H1 (cell line): Measurements from ENCODE around the gene CACNG4. TPM values are rescaled to one million over a fixed set of nuclear protein-coding genes. Genes with fewer than 3 reads are reported as not detected.

Source experiments
- CTCF ChIA-PET: fragments of 300-600 bp; sonication (Branson Sonifier 250); formaldehyde crosslinking; loops from one replicate; lab custom pipeline; 2021; ENCODE audit not compliant: partially characterized antibody; lab: Charles Lee
- POLR2A ChIA-PET: fragments of 300-600 bp; sonication (Branson Sonifier 250); formaldehyde crosslinking; loops from one replicate; lab custom pipeline; 2021; ENCODE audit warnings: inconsistent platforms; ENCODE audit not compliant: partially characterized antibody; lab: Charles Lee
- DNase-seq, 2 experiments: peaks; one replicate each; pipeline versions ENCODE4 v3.0.0 to v3.0.0-alpha.2; 2010 to 2022; ENCODE audit warnings: low spot score in 2 of 2, low read depth in 1 of 2, mixed read lengths in 1 of 2
- FAIRE-seq: peaks from 2 replicates; lab custom pipeline; 2011; peaks lifted over from hg19 to GRCh38; lab: Jason Lieb, UNC
- H2AFZ ChIP-seq: 2 replicates; pipeline ENCODE4 v1.8.1; 2012; ENCODE audit warnings: low read length, inconsistent platforms
- H2AK5ac ChIP-seq: 2 replicates; pipeline ENCODE4 v1.6.1; 2013; ENCODE audit warnings: low read depth, low read length
- H2BK120ac ChIP-seq: replicated peaks from 2 replicates; pipeline ENCODE3; 2013; ENCODE audit warnings: low read depth, low read length, inconsistent platforms
- H2BK12ac ChIP-seq: 2 replicates; pipeline ENCODE4 v1.6.1; 2013; ENCODE audit warnings: low read depth, low read length
- H2BK15ac ChIP-seq: 2 replicates; pipeline ENCODE4 v1.6.1; 2013; ENCODE audit warnings: low read length
- H2BK20ac ChIP-seq: 2 replicates; pipeline ENCODE4 v1.6.1; 2013; ENCODE audit warnings: low read length
- H2BK5ac ChIP-seq: 2 replicates; pipeline ENCODE4 v1.6.1; 2013; ENCODE audit warnings: low read depth, low read length
- H3K14ac ChIP-seq: 2 replicates; pipeline ENCODE4 v1.6.1; 2013; ENCODE audit warnings: inconsistent platforms; ENCODE audit not compliant: insufficient read length
- H3K18ac ChIP-seq: 2 replicates; pipeline ENCODE4 v1.6.1; 2013; ENCODE audit warnings: low read length; ENCODE audit errors: extremely low read depth
- H3K23ac ChIP-seq: 2 replicates; pipeline ENCODE4 v1.6.1; 2013; ENCODE audit warnings: inconsistent platforms; ENCODE audit not compliant: insufficient read length
- H3K23me2 ChIP-seq: 2 replicates; pipeline ENCODE4 v1.6.1; 2013; ENCODE audit warnings: low read depth, low read length
- H3K27ac ChIP-seq: 2 replicates; pipeline ENCODE4 v1.6.1; 2011; ENCODE audit warnings: low read depth, low read length, inconsistent platforms
- H3K27me3 ChIP-seq, 4 experiments: replicated peaks in 1 of 4; 1 replicate in 1 of 4; 2 replicates in 3 of 4; pipeline versions ENCODE4 v1.6.1 to v1.8.1; 2011 to 2013; ENCODE audit warnings: low read length in 3 of 4, mild to moderate bottlenecking in 3 of 4, inconsistent platforms in 2 of 4, mixed read lengths in 2 of 4, moderate library complexity in 1 of 4; ENCODE audit not compliant: control insufficient read depth in 3 of 4, insufficient read depth in 3 of 4; ENCODE audit errors: extremely low read depth in 1 of 4
- H3K36me3 ChIP-seq, 4 experiments: 2 replicates each; pipeline versions ENCODE4 v1.6.1 to v1.8.1; 2011 to 2013; ENCODE audit warnings: mild to moderate bottlenecking in 4 of 4, low read length in 3 of 4, moderate library complexity in 2 of 4, control low read depth in 1 of 4, inconsistent platforms in 1 of 4; ENCODE audit not compliant: insufficient read depth in 4 of 4, control insufficient read depth in 2 of 4
- H3K4ac ChIP-seq: replicated peaks from 2 replicates; pipeline ENCODE3; 2013; ENCODE audit warnings: low read length, low read depth, mixed read lengths, inconsistent platforms; ENCODE audit not compliant: insufficient read length
- H3K4me1 ChIP-seq, 4 experiments: replicated peaks in 1 of 4; 1 replicate in 1 of 4; 2 replicates in 3 of 4; pipeline versions ENCODE4 v1.6.1 to v1.8.1; 2011 to 2013; ENCODE audit warnings: low read length in 3 of 4, inconsistent platforms in 2 of 4, mixed read lengths in 1 of 4; ENCODE audit not compliant: insufficient read depth in 4 of 4, control insufficient read depth in 3 of 4
- H3K4me2 ChIP-seq, 2 experiments: 2 replicates each; pipeline versions ENCODE4 v1.6.1 to v1.8.1; 2011 to 2013; ENCODE audit warnings: low read depth in 2 of 2, low read length in 2 of 2, control low read depth in 1 of 2, inconsistent platforms in 1 of 2, mild to moderate bottlenecking in 1 of 2; ENCODE audit not compliant: insufficient read depth in 1 of 2
- H3K4me3 ChIP-seq, 4 experiments: fragments of 200-600, 300-600 bp in 1 of 4; sonication (generic), shearing (Covaris generic), sonication (Bioruptor Twin) in 1 of 4; 2 replicates each; pipeline versions ENCODE4 v1.5.1 to v1.8.1; 2011 to 2016; ENCODE audit warnings: low read length in 4 of 4, low read depth in 3 of 4, control low read depth in 2 of 4, inconsistent platforms in 2 of 4, mild to moderate bottlenecking in 2 of 4, mixed read lengths in 1 of 4, moderate library complexity in 1 of 4; ENCODE audit not compliant: insufficient read depth in 2 of 4; ENCODE audit errors: extremely low read depth in 1 of 4
- H3K56ac ChIP-seq: replicated peaks from 2 replicates; pipeline ENCODE3; 2013; ENCODE audit warnings: low read depth, mild to moderate bottlenecking, mixed read lengths, low read length, inconsistent platforms; ENCODE audit not compliant: insufficient read length
- H3K79me1 ChIP-seq: 2 replicates; pipeline ENCODE4 v1.6.1; 2013; ENCODE audit warnings: low read depth, low read length, control low read depth
- H3K79me2 ChIP-seq, 2 experiments: 2 replicates each; pipeline versions ENCODE4 v1.6.1 to v1.8.1; 2012 to 2013; ENCODE audit warnings: low read length in 2 of 2, mild to moderate bottlenecking in 2 of 2, inconsistent platforms in 1 of 2; ENCODE audit not compliant: insufficient read depth in 2 of 2, control insufficient read depth in 1 of 2
- H3K9ac ChIP-seq, 4 experiments: replicated peaks in 1 of 4; 1 replicate in 1 of 4; 2 replicates in 3 of 4; pipeline versions ENCODE4 v1.6.1 to v1.8.1; 2011 to 2013; ENCODE audit warnings: low read depth in 3 of 4, low read length in 3 of 4, control low read depth in 2 of 4, mild to moderate bottlenecking in 2 of 4, moderate library complexity in 2 of 4, inconsistent platforms in 1 of 4; ENCODE audit errors: extremely low read depth in 1 of 4
- H3K9me3 ChIP-seq, 2 experiments: 2 replicates each; pipeline versions ENCODE4 v1.6.1 to v1.8.1; 2012 to 2013; ENCODE audit warnings: mild to moderate bottlenecking in 2 of 2, moderate library complexity in 2 of 2, control low read depth in 1 of 2, inconsistent platforms in 1 of 2, low read depth in 1 of 2, low read length in 1 of 2, mixed read lengths in 1 of 2; ENCODE audit not compliant: insufficient read depth in 2 of 2
- H4K20me1 ChIP-seq, 2 experiments: replicated peaks in 1 of 2; 2 replicates each; pipeline versions ENCODE3 to v1.8.1; 2011 to 2013; ENCODE audit warnings: inconsistent platforms in 2 of 2, low read length in 2 of 2, mild to moderate bottlenecking in 1 of 2; ENCODE audit not compliant: insufficient read depth in 2 of 2, control insufficient read depth in 1 of 2
- H4K5ac ChIP-seq: 2 replicates; pipeline ENCODE4 v1.6.1; 2013; ENCODE audit warnings: low read length, low read depth, mixed read lengths, inconsistent platforms; ENCODE audit not compliant: insufficient read length
- H4K8ac ChIP-seq: 2 replicates; pipeline ENCODE4 v1.8.0; 2013; ENCODE audit warnings: mild to moderate bottlenecking, moderate library complexity, low read length, inconsistent platforms; ENCODE audit not compliant: insufficient read depth; ENCODE audit errors: extremely low read depth
- H4K91ac ChIP-seq: replicated peaks from 2 replicates; pipeline ENCODE3; 2013; ENCODE audit warnings: low read length, mixed read lengths, inconsistent platforms; ENCODE audit not compliant: insufficient read length
- BCL11A ChIP-seq, 2 experiments: IDR thresholded peaks; one replicate each; pipeline ENCODE4 v1.6.1; 2011; ENCODE audit warnings: low read depth in 2 of 2, low read length in 2 of 2, mild to moderate bottlenecking in 2 of 2
- GABPA ChIP-seq: IDR thresholded peaks from 2 replicates; pipeline ENCODE4 v1.6.1; 2011; ENCODE audit warnings: mild to moderate bottlenecking, low read length, moderate library complexity, borderline replicate concordance; ENCODE audit not compliant: insufficient read depth
- JUND ChIP-seq: IDR thresholded peaks from 2 replicates; pipeline ENCODE4 v1.6.1; 2011; ENCODE audit warnings: mild to moderate bottlenecking, improper control_type of control experiment, low read length
- KDM1A ChIP-seq: fragments of 200-600, 300-600 bp; sonication (generic); IDR thresholded peaks from 2 replicates; pipeline ENCODE4 v1.7.1; 2016; ENCODE audit warnings: mild to moderate bottlenecking, low read length, borderline replicate concordance
- NANOG ChIP-seq: IDR thresholded peaks from 2 replicates; pipeline ENCODE4 v1.6.1; 2011; ENCODE audit warnings: low read length, low read depth, mild to moderate bottlenecking, inconsistent platforms; ENCODE audit not compliant: insufficient read depth, poor library complexity, severe bottlenecking
- POLR2AphosphoS5 ChIP-seq: IDR thresholded peaks from 2 replicates; pipeline ENCODE4 v1.6.1; 2011; ENCODE audit warnings: low read depth, low read length
- RBBP5 ChIP-seq: IDR thresholded peaks from 2 replicates; pipeline ENCODE4 v1.7.1; 2012; ENCODE audit warnings: low read depth, mild to moderate bottlenecking, inconsistent platforms, low read length, moderate library complexity, borderline replicate concordance
- RFX5 ChIP-seq: IDR thresholded peaks from 2 replicates; pipeline ENCODE4 v1.6.1; 2011; ENCODE audit warnings: low read depth, low read length, improper control_type of control experiment, borderline replicate concordance
- SIRT6 ChIP-seq: IDR thresholded peaks from one replicate; pipeline ENCODE4 v1.7.1; 2012; ENCODE audit warnings: low read length, inconsistent platforms
- TCF12 ChIP-seq: IDR thresholded peaks from 2 replicates; pipeline ENCODE4 v1.6.1; 2011; ENCODE audit warnings: low read depth, mild to moderate bottlenecking, low read length
- TEAD4 ChIP-seq: IDR thresholded peaks from 2 replicates; pipeline ENCODE4 v1.6.1; 2012; ENCODE audit warnings: low read depth, low read length, inconsistent platforms, mixed read lengths
- WGBS, 2 experiments: shearing (Covaris generic) in 1 of 2; methylation state at CpG; one replicate each; pipeline versions ENCODE4 v1.1.6 to v1.1.7; 2013 to 2015; ENCODE audit warnings: low lambda C conversion rate in 2 of 2, mixed read lengths in 2 of 2, inconsistent platforms in 1 of 2, low coverage in 1 of 2, missing lambda C conversion rate in 1 of 2; ENCODE audit not compliant: insufficient replicate concordance in 2 of 2, insufficient coverage in 1 of 2, insufficient read length in 1 of 2; ENCODE audit errors: extremely low coverage in 1 of 2, missing lambda C conversion rate in 1 of 2; 5-methylcytosine and 5-hydroxymethylcytosine counted together
- polyA plus RNA-seq, 7 experiments: library from polyadenylated mRNA; depleted of rRNA in 3 of 7; stranded (reverse) in 5 of 7; unstranded in 2 of 7; fragments of >200 nt in 5 of 7; fragments of 200-250 nt in 2 of 7; gene quantifications; 1 replicate in 5 of 7; 2 replicates in 1 of 7; 4 replicates in 1 of 7; pipeline versions ENCODE4 v1.2.1 to v1.2.3, GENCODE V29; 2011 to 2013; ENCODE audit warnings: missing spikeins in 2 of 7, mixed read lengths in 2 of 7
- total RNA-seq: library from RNA; stranded (reverse); fragmentation: NEBNext Ultra II Directional; extraction: Animal tissue kit (Norgen Biotek cat#: 25700); gene quantifications from 2 replicates; pipeline ENCODE4 v1.2.1, GENCODE V29; 2021
- TF ChIP-seq, protein P1 (sequence below): IDR thresholded peaks from 2 replicates; pipeline ENCODE4 v1.6.1; 2012; ENCODE audit warnings: inconsistent platforms
- TF ChIP-seq, protein P2 (sequence below): IDR thresholded peaks from 2 replicates; pipeline ENCODE4 v1.6.1; 2012; ENCODE audit warnings: low read length, inconsistent platforms

Gene CACNG4
- total and polyA plus RNA-seq, 2 of the 8 experiments (the other 6 are each of a cell fraction or from before 2014, with no cell fraction given): 3.6 to 5.6 TPM

DNA sequence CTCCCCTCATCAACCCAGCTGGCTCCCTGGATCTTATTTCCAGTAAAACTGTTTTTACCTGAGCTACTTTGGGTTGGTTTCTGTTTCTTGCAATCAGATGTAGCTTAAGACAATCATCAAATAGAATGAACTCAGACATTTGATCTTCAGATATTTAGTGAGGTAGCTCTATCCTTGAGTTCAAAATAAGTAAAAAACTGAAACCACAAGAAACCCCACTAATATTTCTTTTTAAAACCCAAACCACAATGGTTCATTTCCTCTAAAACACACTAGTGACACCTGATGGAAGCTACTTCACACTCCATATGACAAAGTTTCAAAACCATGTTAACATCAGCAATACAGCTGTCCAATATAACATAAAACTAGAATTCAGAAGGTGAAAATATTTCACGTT, 117.6 kb downstream of the CACNG4 start:
- Histone ChIP-seq H2AFZ (no peak overlapping the region), H3K4me3 (no peak overlapping the region), H3K14ac (no peak overlapping the region), H3K18ac (no peak overlapping the region), H3K4me1 (no peaks in the 10 kb centered on the region), H3K36me3 (peaks cover 0 to 10% (median 2%) of the 10 kb centered on the region in 4 experiments; a peak in 4 of 8 replicates), H2BK5ac (no peak overlapping the region), H3K56ac (no peak overlapping the region), H2BK20ac (no peak overlapping the region), H3K79me2 (no peaks in the 10 kb centered on the region), H4K91ac (no peak overlapping the region), H3K23ac (no peak overlapping the region), H3K27me3 (no peaks in the 10 kb centered on the region), H3K23me2 (no peaks in the 10 kb centered on the region), H3K9me3 (no peaks in the 10 kb centered on the region), H3K27ac (no peak overlapping the region), H4K5ac (no peak overlapping the region), H4K20me1 (no peaks in the 10 kb centered on the region), H2BK12ac (no peak overlapping the region), H2BK120ac (no peak overlapping the region), H2AK5ac (no peak overlapping the region), H3K79me1 (no peaks in the 10 kb centered on the region), H3K9ac (no peak overlapping the region), H2BK15ac (no peak overlapping the region), H4K8ac (no peak overlapping the region), H3K4me2 (no peak overlapping the region), H3K4ac (no peak overlapping the region)
- DNase-seq (no peak), FAIRE-seq (no peak)
- CTCF ChIA-PET: interaction anchor here (0.7 to 1.9 kb wide), 8 partner anchors 12 to 82 kb away, joined by 3 to 6 read pairs (median 3); no protein-coding TSS in a partner anchor
- POLR2A ChIA-PET: no interaction called here
- WGBS, 2 experiments: 77% methylated on average over 1 of the region's 1 CpG; no CpG with 5 or more reads in 1 of the 2 experiments
- TF ChIP-seq POLR2AphosphoS5: no peak
- TF ChIP-seq KDM1A: no peak
- no peak for TF ChIP-seq GABPA
- TF ChIP-seq TEAD4: no peak
- no peak for TF ChIP-seq BCL11A (IDR thresholded peaks at IDR 0.05; ENCODE audit: low read depth in 2 of 2, low read length in 2 of 2)
- TF ChIP-seq, protein P1, sequence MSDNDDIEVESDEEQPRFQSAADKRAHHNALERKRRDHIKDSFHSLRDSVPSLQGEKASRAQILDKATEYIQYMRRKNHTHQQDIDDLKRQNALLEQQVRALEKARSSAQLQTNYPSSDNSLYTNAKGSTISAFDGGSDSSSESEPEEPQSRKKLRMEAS: no peak
- no peak for TF ChIP-seq NANOG
- TF ChIP-seq TCF12: no peak
- TF ChIP-seq SIRT6: no peak
- TF ChIP-seq JUND: no peak
- TF ChIP-seq RBBP5: no peak
- TF ChIP-seq, protein P2, sequence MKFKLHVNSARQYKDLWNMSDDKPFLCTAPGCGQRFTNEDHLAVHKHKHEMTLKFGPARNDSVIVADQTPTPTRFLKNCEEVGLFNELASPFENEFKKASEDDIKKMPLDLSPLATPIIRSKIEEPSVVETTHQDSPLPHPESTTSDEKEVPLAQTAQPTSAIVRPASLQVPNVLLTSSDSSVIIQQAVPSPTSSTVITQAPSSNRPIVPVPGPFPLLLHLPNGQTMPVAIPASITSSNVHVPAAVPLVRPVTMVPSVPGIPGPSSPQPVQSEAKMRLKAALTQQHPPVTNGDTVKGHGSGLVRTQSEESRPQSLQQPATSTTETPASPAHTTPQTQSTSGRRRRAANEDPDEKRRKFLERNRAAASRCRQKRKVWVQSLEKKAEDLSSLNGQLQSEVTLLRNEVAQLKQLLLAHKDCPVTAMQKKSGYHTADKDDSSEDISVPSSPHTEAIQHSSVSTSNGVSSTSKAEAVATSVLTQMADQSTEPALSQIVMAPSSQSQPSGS: no peak
- TF ChIP-seq RFX5: no peak
